ENCODE measurements around the gene PLD4.

- TF ChIP-seq, protein P1, sequence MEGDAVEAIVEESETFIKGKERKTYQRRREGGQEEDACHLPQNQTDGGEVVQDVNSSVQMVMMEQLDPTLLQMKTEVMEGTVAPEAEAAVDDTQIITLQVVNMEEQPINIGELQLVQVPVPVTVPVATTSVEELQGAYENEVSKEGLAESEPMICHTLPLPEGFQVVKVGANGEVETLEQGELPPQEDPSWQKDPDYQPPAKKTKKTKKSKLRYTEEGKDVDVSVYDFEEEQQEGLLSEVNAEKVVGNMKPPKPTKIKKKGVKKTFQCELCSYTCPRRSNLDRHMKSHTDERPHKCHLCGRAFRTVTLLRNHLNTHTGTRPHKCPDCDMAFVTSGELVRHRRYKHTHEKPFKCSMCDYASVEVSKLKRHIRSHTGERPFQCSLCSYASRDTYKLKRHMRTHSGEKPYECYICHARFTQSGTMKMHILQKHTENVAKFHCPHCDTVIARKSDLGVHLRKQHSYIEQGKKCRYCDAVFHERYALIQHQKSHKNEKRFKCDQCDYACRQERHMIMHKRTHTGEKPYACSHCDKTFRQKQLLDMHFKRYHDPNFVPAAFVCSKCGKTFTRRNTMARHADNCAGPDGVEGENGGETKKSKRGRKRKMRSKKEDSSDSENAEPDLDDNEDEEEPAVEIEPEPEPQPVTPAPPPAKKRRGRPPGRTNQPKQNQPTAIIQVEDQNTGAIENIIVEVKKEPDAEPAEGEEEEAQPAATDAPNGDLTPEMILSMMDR (IDR thresholded peaks at IDR 0.05; ENCODE audit: low read depth, low read length, poor library complexity, severe bottlenecking), result no peak
- no peak for TF ChIP-seq EZH2phosphoT487 (IDR thresholded peaks at IDR 0.05; ENCODE audit: borderline replicate concordance, low read length)
These were observed 14.3 kb downstream of the PLD4 start for GRCh38 chr14:104938960-104939359.
